K562 (cell line): ENCODE measurements around the gene ATOH8. TPM values are rescaled to one million over a fixed set of nuclear protein-coding genes. Genes with fewer than 3 reads are reported as not detected.

Experiments
- ATAC-seq: fragments of 200-7000 bp; cut with Tn5 transposase; 3 replicates; pipeline ENCODE4 v1.9.1; 2020; ENCODE audit warnings: moderate library complexity
- BruUV-seq: library from RNA; stranded (reverse); fragments of 400-500 nt; replicated peaks from 2 replicates; lab custom pipeline; 2021; lab: Mats Ljungman, UMichigan
- CTCF ChIA-PET: fragments of 300-600 bp; formaldehyde crosslinking; extraction: SDS; loops from one replicate; lab custom pipeline; 2021; ENCODE audit warnings: low intra/inter-chr PET ratio; lab: Yijun Ruan, JAX
- POLR2A ChIA-PET: fragments of 300-600, 350-650 bp; sonication (Branson Sonifier 250); formaldehyde crosslinking; extraction: SDS; loops from one replicate; lab custom pipeline; 2021; ENCODE audit warnings: antibody characterized with exemption, inconsistent platforms; lab: Yijun Ruan, JAX
- DNase-seq, 4 experiments: peaks; one replicate each; pipeline versions ENCODE4 v3.0.0 to v3.0.0-alpha.2; 2011 to 2018; ENCODE audit warnings: low spot score in 3 of 4, mixed read lengths in 3 of 4; ENCODE audit errors: extremely low read depth in 1 of 4
- FAIRE-seq: peaks from 2 replicates; lab custom pipeline; 2011; peaks lifted over from hg19 to GRCh38; lab: Jason Lieb, UNC
- H2AFZ ChIP-seq: 2 replicates; pipeline ENCODE4 v1.6.0; 2011; ENCODE audit warnings: low read depth, low read length, control low read depth, inconsistent platforms
- H3K27ac ChIP-seq: fragments of 200-600 bp; 3 replicates; pipeline ENCODE4 v1.8.0; 2011; ENCODE audit warnings: low read depth, mild to moderate bottlenecking, control low read depth, inconsistent platforms, low read length, moderate library complexity, mixed read lengths; ENCODE audit errors: extremely low read depth
- H3K27me3 ChIP-seq, 2 experiments: fragments of 300-600 bp in 1 of 2; 2 replicates in 1 of 2; 3 replicates in 1 of 2; pipeline versions ENCODE4 v1.6.0 to v1.8.0; 2011; ENCODE audit warnings: inconsistent platforms in 2 of 2, low read length in 2 of 2, mild to moderate bottlenecking in 1 of 2, mixed read lengths in 1 of 2, moderate library complexity in 1 of 2; ENCODE audit not compliant: control insufficient read depth in 2 of 2, insufficient read depth in 2 of 2
- H3K36me3 ChIP-seq: fragments of 300-600 bp; 3 replicates; pipeline ENCODE4 v1.8.0; 2011; ENCODE audit warnings: mild to moderate bottlenecking, low read length, inconsistent platforms; ENCODE audit not compliant: control insufficient read depth, insufficient read depth
- H3K4me1 ChIP-seq, 2 experiments: fragments of 200-600 bp in 1 of 2; replicated peaks in 1 of 2; 2 replicates in 1 of 2; 3 replicates in 1 of 2; pipeline versions ENCODE4 v1.5.1 to v1.8.0; 2011; ENCODE audit warnings: inconsistent platforms in 2 of 2, low read length in 2 of 2, mild to moderate bottlenecking in 1 of 2, mixed read lengths in 1 of 2, moderate library complexity in 1 of 2; ENCODE audit not compliant: control insufficient read depth in 2 of 2, insufficient read depth in 2 of 2
- H3K4me2 ChIP-seq: 2 replicates; pipeline ENCODE4 v1.6.1; 2011; ENCODE audit warnings: low read length, control low read depth, inconsistent platforms, mixed read lengths; ENCODE audit not compliant: insufficient read depth
- H3K4me3 ChIP-seq: fragments of 200-600 bp; sonication (generic), shearing (Covaris generic); 2 replicates; pipeline ENCODE4 v1.5.1; 2016; ENCODE audit warnings: control low read depth, inconsistent platforms
- H3K79me2 ChIP-seq: fragments of 200-600 bp; 3 replicates; pipeline ENCODE4 v1.8.0; 2011; ENCODE audit warnings: low read length, inconsistent platforms; ENCODE audit not compliant: control insufficient read depth, insufficient read depth
- H3K9ac ChIP-seq, 2 experiments: 2 replicates each; pipeline versions ENCODE4 v1.6.0 to v1.6.1; 2011; ENCODE audit warnings: low read depth in 2 of 2, low read length in 2 of 2, control low read depth in 1 of 2, inconsistent platforms in 1 of 2, mild to moderate bottlenecking in 1 of 2, mixed read lengths in 1 of 2; ENCODE audit not compliant: insufficient read depth in 1 of 2
- H3K9me1 ChIP-seq: one replicate; pipeline ENCODE4 v1.6.0; 2011; ENCODE audit warnings: inconsistent platforms, mild to moderate bottlenecking, low read length, moderate library complexity; ENCODE audit not compliant: control insufficient read depth, insufficient read depth
- H3K9me3 ChIP-seq: replicated peaks from 2 replicates; pipeline ENCODE4 v1.5.1; 2011; ENCODE audit warnings: low read depth, low read length, inconsistent platforms; ENCODE audit not compliant: control insufficient read depth, insufficient read depth
- H4K20me1 ChIP-seq: replicated peaks from 2 replicates; pipeline ENCODE4 v1.6.1; 2011; ENCODE audit warnings: low read length, inconsistent platforms, mixed read lengths; ENCODE audit not compliant: control insufficient read depth, insufficient read depth
- EHMT2 ChIP-seq: fragments of 450-650 bp; IDR thresholded peaks from 2 replicates; pipeline ENCODE4 v1.6.1; 2018; ENCODE audit warnings: antibody characterized with exemption
- IFI16 ChIP-seq: fragments of 250-450 bp; sonication (Bioruptor Pico); IDR thresholded peaks from 2 replicates; pipeline ENCODE4 v2.1.2; 2022; ENCODE audit warnings: mild to moderate bottlenecking, inconsistent platforms
- KDM2B ChIP-seq: fragments of 250-450 bp; sonication (Bioruptor Pico); IDR thresholded peaks from 2 replicates; pipeline ENCODE4 v1.8.0; 2021; ENCODE audit warnings: mild to moderate bottlenecking, moderate library complexity
- KLF16 ChIP-seq: IDR thresholded peaks from 2 replicates; pipeline ENCODE4 v1.6.1; 2016; ENCODE audit warnings: antibody characterized with exemption
- NFIC ChIP-seq: fragments of 450-650 bp; IDR thresholded peaks from 2 replicates; pipeline ENCODE4 v1.6.1; 2017; ENCODE audit warnings: mild to moderate bottlenecking, inconsistent platforms
- NR2C1 ChIP-seq, 2 experiments: fragments of 450-650 bp; IDR thresholded peaks; 2 replicates each; pipeline ENCODE4 v1.6.1; 2017; ENCODE audit warnings: mild to moderate bottlenecking in 2 of 2, antibody characterized with exemption in 1 of 2, inconsistent platforms in 1 of 2, missing compliant biosample characterization in 1 of 2, missing genetic modification characterization in 1 of 2
- SETDB1 ChIP-seq: IDR thresholded peaks from one replicate; pipeline ENCODE4 v1.6.1; 2012; ENCODE audit warnings: low read length, control low read depth, inconsistent platforms
- SMC3 ChIP-seq: conservative IDR thresholded peaks from 2 replicates; pipeline ENCODE4 v1.6.1; 2011; ENCODE audit warnings: low read depth, low read length, improper control_type of control experiment; ENCODE audit not compliant: insufficient read depth
- TAF1 ChIP-seq: IDR thresholded peaks from 2 replicates; pipeline ENCODE4 v1.6.1; 2011; ENCODE audit warnings: mild to moderate bottlenecking, low read length, moderate library complexity; ENCODE audit not compliant: insufficient read depth, control insufficient read depth, severe bottlenecking; ENCODE audit errors: extremely low read depth
- TEAD4 ChIP-seq, 2 experiments: sonication (generic) in 1 of 2; formaldehyde crosslinking in 1 of 2; IDR thresholded peaks; 2 replicates each; pipeline versions ENCODE4 v1.6.1 to v1.8.0; 2012 to 2022; ENCODE audit warnings: borderline replicate concordance in 1 of 2, inconsistent platforms in 1 of 2, low read length in 1 of 2, mild to moderate bottlenecking in 1 of 2, missing genetic modification reagents in 1 of 2
- TFE3 ChIP-seq: fragments of 450-650 bp; formaldehyde crosslinking; IDR thresholded peaks from 2 replicates; pipeline ENCODE4 v1.4.0; 2020; ENCODE audit warnings: mild to moderate bottlenecking, mixed read lengths
- ZBTB7A ChIP-seq: IDR thresholded peaks from 2 replicates; pipeline ENCODE4 v1.6.1; 2011; ENCODE audit warnings: low read depth, mild to moderate bottlenecking, low read length, moderate library complexity, borderline replicate concordance; ENCODE audit not compliant: control insufficient read depth
- ZNF449 ChIP-seq: fragments of 250-450 bp; sonication (Bioruptor Pico); IDR thresholded peaks from 2 replicates; pipeline ENCODE4 v1.8.0; 2022; ENCODE audit warnings: moderate library complexity, mild to moderate bottlenecking, inconsistent platforms
- ZNF551 ChIP-seq: fragments of 250-450 bp; sonication (Bioruptor Pico); IDR thresholded peaks from 2 replicates; pipeline ENCODE4 v1.5.0; 2021; ENCODE audit warnings: mild to moderate bottlenecking, moderate library complexity
- ZNF57 ChIP-seq: fragments of 450-650 bp; formaldehyde crosslinking; IDR thresholded peaks from 2 replicates; pipeline ENCODE4 v1.4.0; 2020; ENCODE audit warnings: mild to moderate bottlenecking, moderate library complexity
- WGBS: fragments of 100-300 bp; shearing (Covaris generic); methylation state at CpG from one replicate; pipeline ENCODE4 v1.1.6; 2016; ENCODE audit warnings: low coverage, mixed read lengths; ENCODE audit not compliant: insufficient coverage; ENCODE audit errors: missing lambda C conversion rate; 5-methylcytosine and 5-hydroxymethylcytosine counted together
- in situ Hi-C: fragments of 300-500 bp; cut with MboI; formaldehyde crosslinking; loops from 4 replicates; pipeline ENCODE4 v1.15.0; 2018; ENCODE audit warnings: inconsistent platforms, mixed read lengths
- intact Hi-C: fragments of 100-400 bp; cut with micrococcal nuclease; formaldehyde crosslinking; loops from 2 replicates; pipeline ENCODE4 v1.14.2; 2022
- polyA plus RNA-seq, 8 experiments: library from polyadenylated mRNA; depleted of rRNA in 4 of 8; stranded (reverse) in 5 of 8; unstranded in 3 of 8; fragments of >200 nt; fragmentation: Nextera tagmentation in 2 of 8; fragmentation: Illumina TruSeq in 1 of 8; extraction: Ambion mirVana in 2 of 8; extraction: Trizol in 1 of 8; gene quantifications; 2 replicates each; pipeline versions ENCODE4 v1.2.1 to v1.2.3, GENCODE V29; 2011 to 2014; ENCODE audit warnings: inconsistent platforms in 1 of 8, missing spikeins in 1 of 8
- total RNA-seq, 7 experiments: library from RNA; depleted of rRNA in 6 of 7; stranded (reverse); fragments of >200 nt in 6 of 7; fragmentation: Illumina TruSeq in 2 of 7; extraction: Trizol in 2 of 7; gene quantifications; 2 replicates each; pipeline versions ENCODE4 v1.2.1 to v1.2.3, GENCODE V29; 2011 to 2021; ENCODE audit warnings: low replicate concordance in 1 of 7

ATOH8 gene
- total and polyA plus RNA-seq, 9 of the 15 experiments (the other 6 are each of a cell fraction or from before 2014, with no cell fraction given), result not detected

- in situ Hi-C loops (no loop called here), intact Hi-C loops (no loop called here)
- Histone ChIP-seq H4K20me1 (peaks cover 4% of the 10 kb centered on the region; the same call in 1 of the 2 replicates), H3K36me3 (no peaks in the 10 kb centered on the region), H3K9ac (no peak overlapping the region), H3K79me2 (no peaks in the 10 kb centered on the region), H3K9me1 (no peaks in the 10 kb centered on the region), H3K27me3 (peaks cover 63 to 90% of the 10 kb centered on the region in 2 experiments), H3K27ac (no peak overlapping the region), H2AFZ (no peak overlapping the region), H3K4me3 (no peak overlapping the region), H3K4me2 (no peak overlapping the region), H3K4me1 (peaks cover 0 to 2% of the 10 kb centered on the region in 2 experiments; a peak in 1 of 5 replicates), H3K9me3 (no peaks in the 10 kb centered on the region)
- ChIA-PET CTCF (no interaction called here), POLR2A (no interaction called here)
- ATAC-seq (no peak), FAIRE-seq (no peak), DNase-seq (no peak)
- no TSS peak for BruUV-seq
- WGBS, result 6% methylated on average over 6 of the region's 6 CpGs
- no peak for TF ChIP-seq SETDB1
- no peak for TF ChIP-seq KDM2B (CRISPR knock-in tag)
- no peak for TF ChIP-seq NFIC
- no peak for TF ChIP-seq TFE3 (CRISPR knock-in tag)
- no peak for TF ChIP-seq IFI16 (CRISPR knock-in tag)
- no peak for TF ChIP-seq KLF16
- no peak for TF ChIP-seq TEAD4 (IDR thresholded peaks at IDR 0.05; ENCODE audit: low read length)
- TF ChIP-seq TEAD4 (CRISPR knock-in tag; IDR thresholded peaks at IDR 0.05; ENCODE audit: borderline replicate concordance), result no peak
- TF ChIP-seq ZNF449 (CRISPR knock-in tag), result no peak
- TF ChIP-seq SMC3, result no peak
- TF ChIP-seq ZBTB7A, result no peak
- TF ChIP-seq ZNF57 (CRISPR knock-in tag), result no peak
- no peak for TF ChIP-seq ZNF551
- TF ChIP-seq EHMT2, result no peak
- TF ChIP-seq TAF1, result no peak
- TF ChIP-seq NR2C1 (IDR thresholded peaks at IDR 0.05), result no peak
- no peak for TF ChIP-seq NR2C1 (tag; IDR thresholded peaks at IDR 0.05)
Observed at GRCh38 chr2:85787981-85788340, 34.2 kb downstream of the ATOH8 start.
